Central memory CD8-positive, alpha-beta T cell (primary cell): ENCODE data around the gene MTMR10.

Experiments used
- ATAC-seq: fragments of 150-1000 bp; cut with Tn5 transposase; replicated peaks from 2 replicates; pipeline ENCODE4 v1.10.0; 2022; ENCODE audit warnings: mild to moderate bottlenecking, moderate FRiP score, moderate number of reproducible peaks; ENCODE audit not compliant: poor library complexity, severe bottlenecking; ENCODE audit errors: extremely low read depth
- DNase-seq, 2 donors: peaks; one replicate each; pipeline ENCODE4 v3.0.0; 2021; ENCODE audit warnings: low spot score in 2 of 2
- H3K27ac Mint-ChIP-seq: one replicate; pipeline ENCODE4 v1.8.0; 2022; ENCODE audit warnings: low read depth, mild to moderate bottlenecking, moderate library complexity, mixed read lengths
- H3K27me3 Mint-ChIP-seq: one replicate; pipeline ENCODE4 v1.8.0; 2022; ENCODE audit warnings: mixed read lengths
- H3K36me3 Mint-ChIP-seq: one replicate; pipeline ENCODE4 v1.8.0; 2022; ENCODE audit warnings: mild to moderate bottlenecking, moderate library complexity, mixed read lengths; ENCODE audit not compliant: insufficient read depth
- H3K4me1 Mint-ChIP-seq: one replicate; pipeline ENCODE4 v1.8.0; 2022; ENCODE audit warnings: mixed read lengths
- H3K4me3 Mint-ChIP-seq: one replicate; pipeline ENCODE4 v1.8.0; 2022; ENCODE audit warnings: mild to moderate bottlenecking, moderate library complexity, mixed read lengths
- H3K9me3 Mint-ChIP-seq: one replicate; pipeline ENCODE4 v1.8.0; 2022; ENCODE audit warnings: mixed read lengths

MTMR10 gene

DNA sequence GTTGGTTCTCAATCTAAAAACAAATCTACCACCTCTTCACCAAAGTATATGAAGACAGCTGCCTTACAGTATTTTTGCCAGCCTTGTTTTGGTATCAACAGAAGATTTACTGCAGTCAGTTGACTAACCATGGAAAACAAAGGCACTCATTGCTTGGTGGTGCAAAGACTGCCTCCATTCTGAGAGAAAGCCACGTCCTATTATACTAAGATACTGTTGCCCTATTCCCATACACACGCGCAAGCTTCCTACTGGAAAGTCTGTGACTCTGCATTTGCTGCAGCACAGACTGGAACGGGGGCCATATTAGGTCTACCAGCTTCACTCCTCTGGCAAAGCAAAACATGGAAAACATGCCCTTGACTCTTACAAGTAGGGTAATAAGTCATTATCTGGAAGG lies 18.0 kb downstream of the MTMR10 start:
- H3K36me3 Mint-ChIP-seq: peaks cover 46% of the 10 kb centered on the region
- H3K4me1 Mint-ChIP-seq: peaks cover 24% of the 10 kb centered on the region
- no peaks in the 10 kb centered on the region for H3K9me3 Mint-ChIP-seq
- DNase-seq (no peak), ATAC-seq (no peak)
- H3K4me3 Mint-ChIP-seq: no peak overlapping the region
- no peak overlapping the region for H3K27ac Mint-ChIP-seq
- no peaks in the 10 kb centered on the region for H3K27me3 Mint-ChIP-seq

- Mint-ChIP-seq H3K27me3 (no peaks in the 10 kb centered on the region), H3K36me3 (peaks cover 41% of the 10 kb centered on the region), H3K27ac (peak overlapping the region; percentile 14), H3K4me1 (peaks cover 18% of the 10 kb centered on the region), H3K9me3 (no peaks in the 10 kb centered on the region), H3K4me3 (no peak overlapping the region)
- DNase-seq: no peak
- no peak for ATAC-seq
Observed at GRCh38 chr15:30969724-30970123, 21.7 kb downstream of the MTMR10 start.

- H3K9me3 Mint-ChIP-seq: no peaks in the 10 kb centered on the region
- H3K27ac Mint-ChIP-seq: no peak overlapping the region
- no peak for DNase-seq
- no peak overlapping the region for H3K4me3 Mint-ChIP-seq
- no peak for ATAC-seq
- peaks cover 33% of the 10 kb centered on the region for H3K36me3 Mint-ChIP-seq
- no peaks in the 10 kb centered on the region for H3K27me3 Mint-ChIP-seq
- peaks cover 12% of the 10 kb centered on the region for H3K4me1 Mint-ChIP-seq
Observed at GRCh38 chr15:30963681-30964080, 27.7 kb downstream of the MTMR10 start.

GRCh38 chr15:30962659-30963058 lies 28.8 kb downstream of the MTMR10 start:
- no peaks in the 10 kb centered on the region for H3K9me3 Mint-ChIP-seq

DNA sequence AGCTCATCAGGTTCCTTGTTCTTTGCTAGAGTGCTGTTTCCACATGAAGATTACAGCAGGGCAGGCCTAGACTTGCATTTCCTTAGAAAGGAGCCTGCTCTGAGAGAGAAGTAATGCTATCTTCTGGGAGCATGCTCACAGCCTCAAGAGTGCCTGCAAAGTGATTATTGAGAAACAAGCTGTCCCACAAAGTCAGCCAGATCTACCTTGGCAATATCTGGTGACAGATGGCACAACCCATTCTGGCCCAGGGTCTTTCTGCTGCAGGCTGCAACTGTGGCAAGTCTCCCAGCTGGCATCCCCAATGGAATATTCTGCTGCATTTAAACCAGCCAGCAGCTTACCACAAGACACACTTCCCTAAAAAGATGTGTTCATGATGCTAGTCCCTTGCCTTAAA lies 29.3 kb downstream of the MTMR10 start:
- Mint-ChIP-seq H3K4me3 (no peak overlapping the region), H3K9me3 (no peaks in the 10 kb centered on the region), H3K27ac (no peak overlapping the region), H3K36me3 (peaks cover 42% of the 10 kb centered on the region), H3K27me3 (no peaks in the 10 kb centered on the region), H3K4me1 (peaks cover 22% of the 10 kb centered on the region)
- no peak for DNase-seq
- ATAC-seq: no peak

More at GRCh38 chr15:30962659-30963058, 28.8 kb downstream of the MTMR10 start:
- peaks cover 39% of the 10 kb centered on the region for H3K36me3 Mint-ChIP-seq
- DNase-seq: no peak
- ATAC-seq: no peak
- no peaks in the 10 kb centered on the region for H3K27me3 Mint-ChIP-seq
- peaks cover 18% of the 10 kb centered on the region for H3K4me1 Mint-ChIP-seq
- H3K27ac Mint-ChIP-seq: no peak overlapping the region
- no peak overlapping the region for H3K4me3 Mint-ChIP-seq

- H3K27me3 Mint-ChIP-seq: no peaks in the 10 kb centered on the region
- no peak for ATAC-seq
- no peak overlapping the region for H3K4me3 Mint-ChIP-seq
- H3K27ac Mint-ChIP-seq: no peak overlapping the region
- DNase-seq: no peak
- H3K4me1 Mint-ChIP-seq: peaks cover 17% of the 10 kb centered on the region
- no peaks in the 10 kb centered on the region for H3K9me3 Mint-ChIP-seq
- H3K36me3 Mint-ChIP-seq: peaks cover 54% of the 10 kb centered on the region
Observed at GRCh38 chr15:30958219-30958618, 33.2 kb downstream of the MTMR10 start.

DNA sequence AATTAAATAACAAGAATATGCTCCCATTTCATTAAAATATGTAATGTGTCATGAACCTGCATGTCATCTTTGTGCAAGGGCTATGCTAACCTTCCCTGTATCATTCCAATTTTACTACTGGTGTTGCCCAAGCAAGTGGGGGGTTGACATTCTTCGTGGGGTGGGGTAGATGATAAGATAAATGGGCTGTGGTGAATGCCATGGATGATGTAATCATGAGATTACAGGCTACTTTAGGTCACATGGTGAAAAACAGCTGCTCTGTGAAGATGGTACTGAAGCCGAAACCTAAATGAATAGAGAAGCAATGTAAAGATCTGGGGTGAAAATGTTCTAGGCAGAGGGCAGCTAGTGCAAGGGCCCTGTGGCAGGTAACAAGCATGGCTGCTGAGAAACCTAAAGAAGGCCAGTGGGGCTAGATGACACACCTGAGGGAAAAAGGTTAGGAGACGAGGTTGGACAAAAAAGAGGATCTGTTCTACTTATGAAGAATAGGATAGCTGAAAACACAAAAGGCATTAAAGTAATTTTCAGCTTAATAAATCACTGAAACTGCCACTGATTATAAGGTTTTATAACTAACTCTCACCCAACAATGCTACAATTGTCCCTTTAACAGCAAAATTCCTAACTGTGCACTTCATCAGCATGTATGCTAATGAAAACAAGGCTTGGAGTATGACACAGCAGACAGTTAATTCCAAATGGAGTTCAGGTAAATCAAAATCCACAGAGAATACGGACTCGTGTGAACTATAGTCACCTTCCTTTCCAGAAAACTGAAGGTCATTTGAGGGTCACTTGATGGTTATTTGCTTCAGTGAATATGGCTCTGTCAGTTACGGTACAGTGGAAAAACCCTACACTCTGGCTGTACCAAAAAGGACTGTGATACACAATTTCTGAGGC lies 35.0 kb downstream of the MTMR10 start:
- Mint-ChIP-seq H3K27me3 (no peaks in the 10 kb centered on the region), H3K4me3 (no peak overlapping the region), H3K27ac (no peak overlapping the region), H3K9me3 (no peaks in the 10 kb centered on the region), H3K36me3 (peaks cover 62% of the 10 kb centered on the region), H3K4me1 (peaks cover 9% of the 10 kb centered on the region)
- DNase-seq: no peak
- ATAC-seq: no peak

DNA sequence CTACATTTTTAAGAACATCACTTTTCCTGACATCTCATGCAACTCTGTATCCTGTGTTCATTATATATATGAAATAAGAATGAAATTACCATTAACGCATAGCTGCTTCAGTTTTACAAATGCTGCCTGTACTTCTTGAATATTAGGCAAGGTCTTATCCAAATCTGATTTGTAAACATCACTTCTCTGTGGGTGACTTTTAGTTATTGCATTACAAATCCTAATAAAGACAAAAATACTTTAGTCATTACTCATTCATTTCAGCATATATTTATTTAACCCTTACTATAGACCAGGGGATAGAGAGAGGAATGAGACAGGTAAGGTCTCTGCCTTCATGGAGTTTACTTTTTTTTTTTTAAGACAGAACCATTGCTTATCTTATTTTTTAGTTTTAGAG lies 36.8 kb downstream of the MTMR10 start:
- H3K4me1 Mint-ChIP-seq: peaks cover 9% of the 10 kb centered on the region
- no peaks in the 10 kb centered on the region for H3K27me3 Mint-ChIP-seq
- H3K9me3 Mint-ChIP-seq: no peaks in the 10 kb centered on the region
- H3K36me3 Mint-ChIP-seq: peaks cover 59% of the 10 kb centered on the region
- H3K27ac Mint-ChIP-seq: no peak overlapping the region
- DNase-seq (no peak), ATAC-seq (no peak)
- no peak overlapping the region for H3K4me3 Mint-ChIP-seq

DNA sequence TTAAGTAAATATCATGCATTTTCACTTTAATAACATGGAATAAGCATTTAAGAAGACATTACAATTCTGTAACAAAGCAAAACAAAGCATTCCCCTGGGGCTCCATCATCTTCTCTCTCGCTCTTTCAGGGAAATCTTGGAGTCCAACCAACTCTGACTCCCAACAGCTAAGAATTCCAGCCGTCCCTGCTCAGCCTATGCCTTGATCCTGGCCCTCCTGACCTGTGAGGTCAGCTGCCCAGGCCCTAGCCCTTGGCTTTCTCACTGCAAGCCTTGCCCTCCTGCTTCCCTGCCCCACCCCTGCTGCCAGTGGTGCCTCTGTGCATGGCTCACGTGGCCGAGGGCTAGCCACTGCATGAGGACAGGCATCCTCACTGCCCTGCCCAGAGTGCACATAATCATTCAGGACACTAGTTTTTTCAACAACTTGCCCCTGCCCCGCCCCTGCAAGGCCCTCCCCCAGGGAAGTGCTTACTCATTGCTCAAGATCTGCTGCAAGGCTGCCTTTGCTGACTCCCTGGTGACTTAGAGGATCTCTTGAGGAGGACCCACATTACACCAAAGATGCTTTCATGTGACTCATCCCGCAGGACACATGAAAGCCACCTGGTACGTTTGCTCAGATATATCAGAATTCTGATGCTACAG lies 37.6 kb downstream of the MTMR10 start:
- Mint-ChIP-seq H3K36me3 (peaks cover 60% of the 10 kb centered on the region), H3K9me3 (no peaks in the 10 kb centered on the region), H3K27ac (no peak overlapping the region), H3K4me1 (peaks cover 9% of the 10 kb centered on the region), H3K4me3 (no peak overlapping the region), H3K27me3 (no peaks in the 10 kb centered on the region)
- ATAC-seq (no peak), DNase-seq (no peak)

DNA sequence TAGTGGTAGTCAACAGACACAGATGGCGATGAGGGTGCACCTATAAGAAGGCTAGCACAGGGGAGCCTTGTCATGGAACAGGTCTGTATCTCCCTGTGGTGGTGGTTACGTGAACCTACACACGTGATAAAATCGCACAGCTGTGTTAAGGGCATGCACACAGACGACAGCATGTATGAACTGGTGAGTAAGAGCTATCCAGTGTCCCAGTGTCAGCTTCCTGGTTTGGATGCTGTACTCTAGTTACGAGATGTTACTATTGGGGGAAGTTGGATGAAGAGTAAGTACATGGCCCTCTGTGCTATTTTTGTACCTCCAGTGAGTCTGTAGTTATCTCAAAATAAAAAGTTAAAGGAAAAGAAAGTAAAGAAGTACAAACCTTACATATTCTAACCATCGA lies 38.2 kb downstream of the MTMR10 start:
- peaks cover 61% of the 10 kb centered on the region for H3K36me3 Mint-ChIP-seq
- no peak overlapping the region for H3K27ac Mint-ChIP-seq
- ATAC-seq: no peak

DNA sequence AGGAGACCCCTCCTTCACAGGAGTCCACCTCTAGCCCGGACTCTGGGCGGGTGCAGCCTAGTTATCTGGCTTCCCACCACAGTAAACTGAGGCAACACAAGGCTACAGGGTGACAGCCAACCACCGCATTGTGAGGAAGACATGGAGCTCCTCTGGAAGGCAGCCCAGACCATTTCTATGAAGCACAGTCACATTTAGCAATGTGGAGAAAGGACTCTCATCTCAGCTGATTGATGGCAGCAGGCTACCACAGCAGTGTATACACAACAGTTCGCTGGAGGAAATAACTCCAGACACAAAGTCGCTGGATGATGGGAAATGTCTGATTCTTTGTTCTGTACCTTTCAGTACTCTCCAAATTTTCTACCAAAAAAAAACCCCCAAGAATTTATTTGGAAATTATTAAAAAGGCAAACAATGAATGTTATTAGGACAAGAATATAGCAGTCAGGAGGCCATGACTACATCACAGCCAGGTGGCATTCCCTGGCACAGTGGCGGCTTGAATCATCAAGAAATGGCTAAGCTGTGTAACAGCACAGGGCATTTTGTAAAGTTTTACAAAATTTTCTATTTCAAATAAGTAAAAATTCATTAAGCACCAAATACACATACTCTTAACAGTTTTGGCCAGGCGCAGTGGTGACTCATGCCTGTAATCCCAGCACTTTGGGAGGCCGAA lies 47.6 kb downstream of the MTMR10 start:
- H3K36me3 Mint-ChIP-seq: peaks cover 75% of the 10 kb centered on the region
- no peak overlapping the region for H3K4me3 Mint-ChIP-seq
- ATAC-seq: no peak
- H3K27me3 Mint-ChIP-seq: no peaks in the 10 kb centered on the region
- no peak for DNase-seq
- H3K4me1 Mint-ChIP-seq: no peaks in the 10 kb centered on the region
- no peaks in the 10 kb centered on the region for H3K9me3 Mint-ChIP-seq
- H3K27ac Mint-ChIP-seq: no peak overlapping the region

More for the DNA sequence above, 38.2 kb downstream of the MTMR10 start:
- Mint-ChIP-seq H3K9me3 (no peaks in the 10 kb centered on the region), H3K27me3 (no peaks in the 10 kb centered on the region), H3K4me3 (no peak overlapping the region), H3K4me1 (peaks cover 8% of the 10 kb centered on the region)
- DNase-seq: no peak

DNA sequence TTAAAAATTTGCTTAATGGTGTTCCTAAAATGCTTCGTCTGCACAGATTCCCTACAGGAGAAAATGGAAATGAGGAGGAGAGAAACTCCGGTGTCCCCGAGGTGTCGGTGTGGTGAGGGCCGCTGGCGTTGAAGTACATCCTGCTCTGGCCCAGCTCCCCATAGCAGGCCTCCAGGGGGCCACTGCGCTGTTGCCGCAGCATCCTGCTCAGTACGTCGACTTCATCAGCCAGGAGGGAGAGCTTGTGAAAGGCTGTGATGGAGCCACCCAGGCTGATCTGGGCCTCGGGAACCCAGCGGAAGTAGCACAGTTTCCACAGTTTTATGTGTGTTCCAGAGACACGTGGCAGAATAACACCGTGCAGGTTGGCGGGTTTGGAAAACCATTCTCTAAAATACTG lies 49.9 kb downstream of the MTMR10 start:
- Mint-ChIP-seq H3K9me3 (no peaks in the 10 kb centered on the region), H3K4me3 (no peak overlapping the region), H3K36me3 (peaks cover 79% of the 10 kb centered on the region), H3K27me3 (no peaks in the 10 kb centered on the region), H3K27ac (no peak overlapping the region), H3K4me1 (no peaks in the 10 kb centered on the region)
- ATAC-seq (no peak), DNase-seq (no peak)
